Ovary (tissue), 9 donors: ENCODE results near the gene GJA10. TPM values are rescaled to one million over a fixed set of nuclear protein-coding genes. Genes with fewer than 3 reads are reported as not detected.

Source experiments
- DNase-seq, 5 donors: peaks; one replicate each; pipeline ENCODE4 v3.0.0-alpha.2; 2019 to 2020
- H3K27ac ChIP-seq, 2 donors: fragments of 200-600 bp; one replicate each; pipeline versions ENCODE4 v1.5.1 to v1.8.0; 2019 to 2022
- H3K27me3 ChIP-seq: fragments of 200-600 bp; one replicate; pipeline ENCODE4 v1.8.0; 2022
- H3K36me3 ChIP-seq: fragments of 200-600 bp; sonication (generic); one replicate; pipeline ENCODE4 v1.5.1; 2019
- H3K4me1 ChIP-seq: one replicate; pipeline ENCODE4 v1.8.1; 2013; ENCODE audit warnings: mild to moderate bottlenecking, moderate library complexity; ENCODE audit not compliant: insufficient read depth
- H3K4me3 ChIP-seq: fragments of 200-600 bp; sonication (generic); one replicate; pipeline ENCODE4 v1.5.1; 2017
- H3K9me3 ChIP-seq, 2 donors: fragments of 200-600 bp in 1 of 2; sonication (generic) in 1 of 2; one replicate each; pipeline versions ENCODE4 v1.5.1 to v1.8.1; 2013 to 2019; ENCODE audit warnings: mild to moderate bottlenecking in 1 of 2, moderate library complexity in 1 of 2
- CTCF ChIP-seq, 3 donors: fragments of 450-650 bp in 2 of 3; fragments of 200-600 bp in 1 of 3; IDR thresholded peaks; one replicate each; pipeline versions ENCODE4 v1.5.1 to v1.8.0; 2016 to 2022; ENCODE audit warnings: antibody characterized with exemption in 3 of 3, mild to moderate bottlenecking in 1 of 3
- EP300 ChIP-seq: sonication (generic); formaldehyde crosslinking; IDR thresholded peaks from one replicate; pipeline ENCODE4 v1.6.1; 2017; ENCODE audit warnings: antibody characterized with exemption
- POLR2A ChIP-seq: fragments of 450-650 bp; IDR thresholded peaks from one replicate; pipeline ENCODE4 v1.6.1; 2017; ENCODE audit warnings: antibody characterized with exemption, mild to moderate bottlenecking, moderate library complexity
- WGBS, 3 donors: extraction: QIAGEN DNeasy Blood & Tissue Kit in 1 of 3; methylation state at CpG; one replicate each; pipeline versions ENCODE4 v1.1.5 to v1.1.7; 2013 to 2017; 5-methylcytosine and 5-hydroxymethylcytosine counted together
- intact Hi-C, 4 donors: fragments of 100-400 bp; cut with DNase I; formaldehyde crosslinking; loops; one replicate each; pipeline versions ENCODE4 v1.11.0 to v1.15.1; 2022 to 2023
- polyA plus RNA-seq, 2 donors: library from polyadenylated mRNA; stranded (reverse); fragments of 200-250 nt in 1 of 2; fragments of 350-450 nt in 1 of 2; fragmentation: Illumina TruSeq in 1 of 2; extraction: RNeasy Lipid Tissue Mini Kit (QIAGEN cat#74804) in 1 of 2; gene quantifications; one replicate each; pipeline ENCODE4 v1.2.3, GENCODE V29; 2013 to 2014
- total RNA-seq, 7 donors: library from RNA; depleted of rRNA in 2 of 7; stranded (reverse); fragments of >200 nt in 2 of 7; fragmentation: NEBNext Ultra II Directional in 3 of 7; extraction: Animal tissue kit (Norgen Biotek cat#: 25700) in 3 of 7; gene quantifications; one replicate each; pipeline versions ENCODE4 v1.1.0 to v1.2.4, GENCODE V29; 2016 to 2023
- donor health status: DM: no; HTN: no; CAD: no; lungs with moderate emphysema.
- donor health status: DM: no; HTN: no; CAD: no.
- donor health status: Bipolar disorder and iron deficiency.
- donor health status: DM: yes; HTN: yes; CAD: no.
- donor health status: DM: no; HTN: no; CAD: no.
- donor health status: DM: yes; HTN: yes; CAD: no.

Gene GJA10
- total and polyA plus RNA-seq, 9 donors = not detected

- peaks cover 0 to under 1% of the 10 kb centered on the region in 2 donors for H3K9me3 ChIP-seq
- no peaks in the 10 kb centered on the region for H3K27me3 ChIP-seq
- no peaks in the 10 kb centered on the region for H3K36me3 ChIP-seq
- no peaks in the 10 kb centered on the region for H3K4me1 ChIP-seq
- 58 to 89% (median 76%) methylated on average over 1 of the region's 1 CpG for WGBS, 3 donors
- H3K27ac ChIP-seq = no peak overlapping the region
- TF ChIP-seq POLR2A = no peak
- no peak for TF ChIP-seq EP300
- DNase-seq = no peak
- H3K4me3 ChIP-seq = no peak overlapping the region
- intact Hi-C loops = no loop called here
Observed at GRCh38 chr6:89910902-89911240, 16.6 kb downstream of the GJA10 start.

- peaks cover 0 to 4% of the 10 kb centered on the region in 2 donors for H3K9me3 ChIP-seq
- no peaks in the 10 kb centered on the region for H3K4me1 ChIP-seq
- no peaks in the 10 kb centered on the region for H3K36me3 ChIP-seq
- H3K4me3 ChIP-seq = no peak overlapping the region
- TF ChIP-seq POLR2A (no peak), EP300 (no peak), CTCF (IDR thresholded peaks at IDR 0.05) (no peak)
- DNase-seq = no peak
- no peak overlapping the region for H3K27ac ChIP-seq
- 92 to 100% (median 95%) methylated on average over 3 of the region's 3 CpGs for WGBS, 3 donors
- H3K27me3 ChIP-seq = no peaks in the 10 kb centered on the region
- intact Hi-C loops = no loop called here
Observed at GRCh38 chr6:89916136-89916920, 22.1 kb downstream of the GJA10 start.

- H3K9me3 ChIP-seq = peaks cover 0 to 4% of the 10 kb centered on the region in 2 donors
- H3K4me1 ChIP-seq = no peaks in the 10 kb centered on the region
- 92 to 96% (median 93%) methylated on average over 4 of the region's 4 CpGs for WGBS, 3 donors
- no peak overlapping the region for H3K4me3 ChIP-seq
- intact Hi-C loops = no loop called here
- DNase-seq = no peak
- H3K36me3 ChIP-seq = no peaks in the 10 kb centered on the region
- no peak for TF ChIP-seq EP300
- TF ChIP-seq CTCF (IDR thresholded peaks at IDR 0.05) = no peak
- no peak for TF ChIP-seq POLR2A
- H3K27ac ChIP-seq = no peak overlapping the region
- no peaks in the 10 kb centered on the region for H3K27me3 ChIP-seq
Observed at GRCh38 chr6:89917216-89917615, 22.9 kb downstream of the GJA10 start.

- TF ChIP-seq EP300 (no peak), POLR2A (no peak), CTCF (IDR thresholded peaks at IDR 0.05) (no peak)
- Histone ChIP-seq H3K9me3 (peaks cover 0 to 4% of the 10 kb centered on the region in 2 donors), H3K4me3 (no peak overlapping the region), H3K27me3 (no peaks in the 10 kb centered on the region), H3K36me3 (no peaks in the 10 kb centered on the region), H3K27ac (no peak overlapping the region), H3K4me1 (no peaks in the 10 kb centered on the region)
- intact Hi-C loops = no loop called here
- 76 to 89% (median 84%) methylated on average over 3 of the region's 3 CpGs for WGBS, 3 donors
- DNase-seq = no peak
Observed at GRCh38 chr6:89917801-89918366, 23.6 kb downstream of the GJA10 start.

GRCh38 chr6:89921197-89921596, 26.9 kb downstream of the GJA10 start:
- Histone ChIP-seq H3K27ac (no peak overlapping the region), H3K36me3 (no peaks in the 10 kb centered on the region), H3K4me1 (no peaks in the 10 kb centered on the region), H3K9me3 (no peaks in the 10 kb centered on the region), H3K4me3 (no peak overlapping the region), H3K27me3 (no peaks in the 10 kb centered on the region)
- intact Hi-C loops = no loop called here
- WGBS, 3 donors = 65 to 76% (median 74%) methylated on average over 6 of the region's 6 CpGs
- no peak for TF ChIP-seq POLR2A
- no peak for TF ChIP-seq CTCF (IDR thresholded peaks at IDR 0.05)
- TF ChIP-seq EP300 = no peak
- no peak for DNase-seq
